A673 (cell line): ENCODE data around the gene TRAPPC6A. TPM values are rescaled to one million over a fixed set of nuclear protein-coding genes. Genes with fewer than 3 reads are reported as not detected.
A peak's percentile ranks its signal among the peaks of the same experiment; 100 is the strongest.

Source experiments
- BruUV-seq: library from RNA; stranded (reverse); fragments of 400-500 nt; replicated peaks from 2 replicates; lab custom pipeline; 2021; lab: Mats Ljungman, UMichigan
- CTCF ChIA-PET: fragments of 300-600 bp; sonication (Branson Sonifier 250); formaldehyde crosslinking; loops from one replicate; lab custom pipeline; 2022; ENCODE audit warnings: antibody characterized with exemption; lab: Charles Lee
- POLR2A ChIA-PET: fragments of 300-600 bp; sonication (Branson Sonifier 250); formaldehyde crosslinking; loops from one replicate; lab custom pipeline; 2022; ENCODE audit warnings: antibody characterized with exemption; ENCODE audit not compliant: low non-redundant PET; lab: Charles Lee
- DNase-seq: peaks from one replicate; pipeline ENCODE4 v3.0.0-alpha.2; 2015; ENCODE audit warnings: low spot score
- H3K27ac ChIP-seq: fragments of 200-600 bp; sonication (generic); 2 replicates; pipeline ENCODE4 v1.5.1; 2016; ENCODE audit warnings: mixed run types, low read depth, mild to moderate bottlenecking, mixed read lengths, antibody characterized with exemption, low read length; ENCODE audit not compliant: poor library complexity, severe bottlenecking
- H3K27me3 ChIP-seq: fragments of 200-600 bp; sonication (generic); replicated peaks from 2 replicates; pipeline ENCODE4 v1.6.1; 2017; ENCODE audit warnings: mixed run types, low read depth, mild to moderate bottlenecking, mixed read lengths, antibody characterized with exemption, low read length; ENCODE audit not compliant: insufficient read depth, poor library complexity
- H3K36me3 ChIP-seq: fragments of 200-600 bp; sonication (generic); 2 replicates; pipeline ENCODE4 v1.6.1; 2016; ENCODE audit warnings: mixed run types, mild to moderate bottlenecking, mixed read lengths, antibody characterized with exemption, low read length; ENCODE audit not compliant: insufficient read depth, poor library complexity, severe bottlenecking
- H3K4me1 ChIP-seq: fragments of 200-600 bp; sonication (generic); 2 replicates; pipeline ENCODE4 v1.6.1; 2017; ENCODE audit warnings: mixed run types, mild to moderate bottlenecking, mixed read lengths, antibody characterized with exemption, low read length; ENCODE audit not compliant: insufficient read depth, poor library complexity, severe bottlenecking
- H3K4me3 ChIP-seq: fragments of 200-600 bp; sonication (generic); 2 replicates; pipeline ENCODE4 v1.5.1; 2016; ENCODE audit warnings: low read depth, mixed run types, mild to moderate bottlenecking, mixed read lengths, low read length; ENCODE audit not compliant: poor library complexity, severe bottlenecking
- H3K9me3 ChIP-seq: fragments of 200-600 bp; sonication (generic); 2 replicates; pipeline ENCODE4 v1.6.1; 2016; ENCODE audit warnings: mixed run types, low read depth, mild to moderate bottlenecking, mixed read lengths, antibody characterized with exemption, low read length; ENCODE audit not compliant: poor library complexity, severe bottlenecking
- CTCF ChIP-seq: fragments of 300-800, 200-600 bp; sonication (generic); conservative IDR thresholded peaks from 2 replicates; pipeline ENCODE4 v1.5.1; 2017; ENCODE audit warnings: low read depth, mild to moderate bottlenecking, antibody characterized with exemption, low read length, moderate library complexity, mixed read lengths
- EZH2 ChIP-seq: fragments of 200-600 bp; sonication (generic); IDR thresholded peaks from 2 replicates; pipeline ENCODE4 v1.6.1; 2017; ENCODE audit warnings: borderline replicate concordance, low read depth, mild to moderate bottlenecking, mixed read lengths, antibody characterized with exemption, low read length; ENCODE audit not compliant: poor library complexity, severe bottlenecking
- intact Hi-C: fragments of 100-400 bp; cut with micrococcal nuclease; formaldehyde crosslinking; loops from one replicate; pipeline ENCODE4 v1.10.0; 2022; ENCODE audit not compliant: unreplicated experiment
- total RNA-seq: library from RNA; stranded (reverse); gene quantifications from 2 replicates; pipeline ENCODE4 v1.2.3, GENCODE V29; 2021

The TRAPPC6A gene
- total RNA-seq, 1 experiment from 2014 or later: 5.8 TPM

GRCh38 chr19:45118106-45118505, 59.9 kb downstream of the TRAPPC6A start:
- Histone ChIP-seq H3K4me1 (peaks cover 9% of the 10 kb centered on the region), H3K36me3 (no peaks in the 10 kb centered on the region), H3K27me3 (no peaks in the 10 kb centered on the region), H3K9me3 (no peaks in the 10 kb centered on the region), H3K27ac (no peak overlapping the region), H3K4me3 (no peak overlapping the region)
- TF ChIP-seq EZH2 (no peak), CTCF (no peak)
- intact Hi-C loops: no loop called here
- ChIA-PET POLR2A (no interaction called here), CTCF (interaction anchor here (0.6 kb wide), 1 partner anchor 208 kb away, joined by 3 read pairs; no protein-coding TSS in a partner anchor)
- no TSS peak for BruUV-seq
- DNase-seq: no peak

- ChIA-PET POLR2A (no interaction called here), CTCF (interaction anchor here (0.6 kb wide), 1 partner anchor 363 kb away, joined by 7 read pairs; no protein-coding TSS in a partner anchor)
- no peaks in the 10 kb centered on the region for H3K9me3 ChIP-seq
- no peak for TF ChIP-seq EZH2
- no peak for TF ChIP-seq CTCF
- H3K27ac ChIP-seq: no peak overlapping the region
- no peaks in the 10 kb centered on the region for H3K36me3 ChIP-seq
- intact Hi-C loops: no loop called here
- no peaks in the 10 kb centered on the region for H3K27me3 ChIP-seq
- peaks cover 5% of the 10 kb centered on the region for H3K4me1 ChIP-seq
- DNase-seq: no peak
- no peak overlapping the region for H3K4me3 ChIP-seq
- no TSS peak for BruUV-seq
These were observed 60.4 kb downstream of the TRAPPC6A start for GRCh38 chr19:45117671-45118070.

- CTCF ChIA-PET: interaction anchor here (0.6 kb wide), 1 partner anchor 364 kb away, joined by 7 read pairs; no protein-coding TSS in a partner anchor
- Histone ChIP-seq H3K9me3 (no peaks in the 10 kb centered on the region), H3K4me3 (no peak overlapping the region)
These were observed 60.9 kb downstream of the TRAPPC6A start for GRCh38 chr19:45117167-45117594.

More at GRCh38 chr19:45117167-45117594, 60.9 kb downstream of the TRAPPC6A start:
- no peak overlapping the region for H3K27ac ChIP-seq
- peaks cover 2% of the 10 kb centered on the region for H3K4me1 ChIP-seq
- intact Hi-C loops: no loop called here
- BruUV-seq: no TSS peak
- H3K27me3 ChIP-seq: no peaks in the 10 kb centered on the region
- peak; percentile 55 for DNase-seq
- no peaks in the 10 kb centered on the region for H3K36me3 ChIP-seq
- POLR2A ChIA-PET: no interaction called here
- TF ChIP-seq EZH2: no peak
- TF ChIP-seq CTCF: no peak
